ENCODE results near the gene PIP.

DNA sequence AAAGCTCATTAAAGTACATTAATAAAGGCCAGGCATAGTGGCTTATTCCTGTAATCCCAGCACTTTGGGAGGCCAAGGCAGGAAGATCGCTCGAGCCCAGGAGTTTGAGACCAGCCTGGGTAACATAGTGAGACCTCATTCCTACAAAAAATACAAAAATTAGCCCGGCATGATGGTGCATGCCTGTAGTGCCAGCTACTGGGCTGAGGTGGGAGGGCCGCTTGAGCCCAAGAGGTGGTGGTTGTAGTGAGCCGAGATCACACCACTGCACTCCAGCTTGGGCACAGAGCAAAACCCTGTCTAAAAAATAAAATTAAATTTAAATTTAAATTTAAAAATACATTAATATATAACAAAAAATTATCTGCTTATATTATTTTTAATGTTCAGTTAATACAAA is 44.3 kb downstream of the PIP start:
- TF ChIP-seq, protein P1, sequence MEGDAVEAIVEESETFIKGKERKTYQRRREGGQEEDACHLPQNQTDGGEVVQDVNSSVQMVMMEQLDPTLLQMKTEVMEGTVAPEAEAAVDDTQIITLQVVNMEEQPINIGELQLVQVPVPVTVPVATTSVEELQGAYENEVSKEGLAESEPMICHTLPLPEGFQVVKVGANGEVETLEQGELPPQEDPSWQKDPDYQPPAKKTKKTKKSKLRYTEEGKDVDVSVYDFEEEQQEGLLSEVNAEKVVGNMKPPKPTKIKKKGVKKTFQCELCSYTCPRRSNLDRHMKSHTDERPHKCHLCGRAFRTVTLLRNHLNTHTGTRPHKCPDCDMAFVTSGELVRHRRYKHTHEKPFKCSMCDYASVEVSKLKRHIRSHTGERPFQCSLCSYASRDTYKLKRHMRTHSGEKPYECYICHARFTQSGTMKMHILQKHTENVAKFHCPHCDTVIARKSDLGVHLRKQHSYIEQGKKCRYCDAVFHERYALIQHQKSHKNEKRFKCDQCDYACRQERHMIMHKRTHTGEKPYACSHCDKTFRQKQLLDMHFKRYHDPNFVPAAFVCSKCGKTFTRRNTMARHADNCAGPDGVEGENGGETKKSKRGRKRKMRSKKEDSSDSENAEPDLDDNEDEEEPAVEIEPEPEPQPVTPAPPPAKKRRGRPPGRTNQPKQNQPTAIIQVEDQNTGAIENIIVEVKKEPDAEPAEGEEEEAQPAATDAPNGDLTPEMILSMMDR (conservative IDR thresholded peaks at IDR 0.05): no peak
- TF ChIP-seq ZFX (IDR thresholded peaks at IDR 0.05): no peak

Data from C4-2B (cell line).